Natural killer cell treated with Interleukin-12 subunit alpha and Interleukin-12 subunit beta and Interleukin-15 and Interleukin-18, amount 100 ng/mL, for 72 hours (primary cell): Measurements from ENCODE around the gene WDHD1. TPM values are rescaled to one million over a fixed set of nuclear protein-coding genes. Genes with fewer than 3 reads are reported as not detected.
"Not testable (repeated sequence)": the region's sequence is repeated elsewhere in the genome, so short reads cannot be mapped to it uniquely, and the experiment has no call there.

ENCODE experiments used
- ATAC-seq, 2 donors: fragments of 150-1000 bp; cut with Tn5 transposase in 1 of 2; sonication (Bioruptor Pico), chemical (Tn5 transposase) in 1 of 2; 2 replicates each; pipeline ENCODE4 v1.10.0; 2021
- DNase-seq: peaks from one replicate; pipeline ENCODE4 v3.0.0; 2022; ENCODE audit warnings: low spot score
- H3K27ac Mint-ChIP-seq, 2 donors: 1 replicate in 1 of 2; 2 replicates in 1 of 2; pipeline ENCODE4 v1.8.0; 2022; ENCODE audit warnings: mixed read lengths in 2 of 2, mild to moderate bottlenecking in 1 of 2, moderate library complexity in 1 of 2
- H3K27me3 Mint-ChIP-seq, 2 donors: 1 replicate in 1 of 2; 2 replicates in 1 of 2; pipeline ENCODE4 v1.8.0; 2022; ENCODE audit warnings: mixed read lengths in 2 of 2
- H3K36me3 Mint-ChIP-seq: one replicate; pipeline ENCODE4 v1.8.0; 2022; ENCODE audit warnings: mixed read lengths
- H3K4me1 Mint-ChIP-seq, 2 donors: 1 replicate in 1 of 2; 2 replicates in 1 of 2; pipeline ENCODE4 v1.8.0; 2022; ENCODE audit warnings: low read depth in 2 of 2, mixed read lengths in 2 of 2, mild to moderate bottlenecking in 1 of 2
- H3K4me3 Mint-ChIP-seq: one replicate; pipeline ENCODE4 v1.8.0; 2022; ENCODE audit warnings: mixed read lengths
- H3K9me3 Mint-ChIP-seq: 2 replicates; pipeline ENCODE4 v1.8.0; 2022; ENCODE audit warnings: mixed read lengths
- total RNA-seq, 2 donors: library from RNA; stranded (reverse); gene quantifications; one replicate each; pipeline ENCODE4 v1.2.3, GENCODE V29; 2022

The WDHD1 gene
- total RNA-seq, 2 donors from 2014 or later: 33.6 to 51.3 TPM

DNA sequence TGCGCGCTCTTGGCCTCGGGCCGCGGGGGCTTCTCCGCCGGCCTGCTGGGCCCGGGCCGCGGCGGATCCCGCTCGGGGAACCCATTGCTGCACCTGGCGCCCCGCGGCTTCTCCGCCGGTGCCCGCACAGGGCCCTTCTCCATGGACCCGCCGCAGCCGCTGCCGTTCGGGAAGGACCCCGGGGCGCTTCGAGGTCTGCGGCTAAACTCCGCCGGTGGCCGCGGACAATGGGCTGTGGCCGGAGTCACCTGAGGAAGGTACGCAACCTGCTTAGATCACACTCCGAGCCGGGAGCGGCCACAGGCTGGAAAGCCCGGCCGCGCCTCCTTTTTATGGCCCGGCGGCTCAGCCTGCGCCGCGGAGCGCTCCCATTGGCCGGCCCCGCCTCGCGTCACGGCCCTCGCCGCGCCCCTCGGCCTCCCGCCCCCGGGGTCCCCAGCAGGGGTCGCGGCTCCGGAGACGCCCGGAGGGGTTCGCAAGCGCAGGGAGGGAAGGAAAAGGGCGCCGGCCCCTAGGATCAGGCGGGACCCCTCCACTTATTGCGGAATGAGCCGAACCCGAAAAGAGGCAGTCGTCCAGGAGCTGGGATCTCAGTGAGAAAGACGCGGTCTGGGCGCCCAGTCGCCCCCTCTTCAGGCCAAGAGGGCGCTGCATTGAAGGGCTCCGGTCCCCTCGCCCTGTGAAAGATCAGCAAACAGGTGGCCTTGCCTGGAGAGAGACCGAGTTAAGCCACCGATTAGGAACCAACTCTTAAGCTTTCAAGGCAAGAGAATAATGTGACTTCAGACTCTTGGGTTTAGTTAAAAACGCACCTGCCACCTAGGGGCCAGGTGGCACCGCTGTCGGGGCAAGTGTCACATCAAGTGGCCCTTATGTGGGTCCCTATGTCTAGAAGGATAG is 124.1 kb downstream of the WDHD1 start, which contains the start of gene GCH1:
GCH1 (minus strand) TSS at position 306 of the 900 bp plus-strand sequence; CDS start at position 143, 163 bp downstream.
- peak within 1 kb of the TSS; percentile 89 for H3K4me3 Mint-ChIP-seq
- H3K9me3 Mint-ChIP-seq: no peaks in the 10 kb centered on the region
- peak; percentile 86 to 90 for ATAC-seq
- peaks cover 42 to 48% of the 10 kb centered on the region in 2 donors for H3K4me1 Mint-ChIP-seq
- peak; percentile 91 for DNase-seq
- peak within 1 kb of the TSS; percentile 82 to 99 for H3K27ac Mint-ChIP-seq
- peaks cover 8% of the 10 kb centered on the region for H3K36me3 Mint-ChIP-seq
- no peaks in the 10 kb centered on the region for H3K27me3 Mint-ChIP-seq

DNA sequence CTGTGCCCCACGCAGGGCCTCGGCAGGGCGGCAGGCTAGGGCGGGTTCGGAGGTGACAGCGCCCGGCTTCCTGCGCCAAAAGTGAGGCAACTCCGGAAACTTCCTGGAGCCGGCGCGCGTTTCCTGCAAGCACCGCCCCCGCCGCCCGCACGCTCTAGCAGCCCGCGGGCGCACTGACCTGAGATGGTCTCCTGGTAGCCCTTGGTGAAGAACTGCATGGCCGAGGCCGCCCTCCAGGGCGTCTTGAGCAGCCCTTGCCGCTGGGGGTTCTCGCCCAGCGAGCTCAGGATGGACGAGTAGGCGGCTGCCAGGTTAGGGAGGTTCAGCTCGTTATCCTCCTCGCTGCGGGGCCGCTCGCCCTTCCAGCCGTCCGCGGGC is 124.8 kb downstream of the WDHD1 start:
- DNase-seq (peak; percentile 97), ATAC-seq (peak; percentile 86 to 87)
- H3K27ac Mint-ChIP-seq: peak overlapping the region; percentile 82 to 99
- H3K4me1 Mint-ChIP-seq: peaks cover 41 to 47% of the 10 kb centered on the region in 2 donors
- peaks cover 8% of the 10 kb centered on the region for H3K36me3 Mint-ChIP-seq
- peak overlapping the region; percentile 89 for H3K4me3 Mint-ChIP-seq
- H3K27me3 Mint-ChIP-seq: no peaks in the 10 kb centered on the region
- no peaks in the 10 kb centered on the region for H3K9me3 Mint-ChIP-seq

DNA sequence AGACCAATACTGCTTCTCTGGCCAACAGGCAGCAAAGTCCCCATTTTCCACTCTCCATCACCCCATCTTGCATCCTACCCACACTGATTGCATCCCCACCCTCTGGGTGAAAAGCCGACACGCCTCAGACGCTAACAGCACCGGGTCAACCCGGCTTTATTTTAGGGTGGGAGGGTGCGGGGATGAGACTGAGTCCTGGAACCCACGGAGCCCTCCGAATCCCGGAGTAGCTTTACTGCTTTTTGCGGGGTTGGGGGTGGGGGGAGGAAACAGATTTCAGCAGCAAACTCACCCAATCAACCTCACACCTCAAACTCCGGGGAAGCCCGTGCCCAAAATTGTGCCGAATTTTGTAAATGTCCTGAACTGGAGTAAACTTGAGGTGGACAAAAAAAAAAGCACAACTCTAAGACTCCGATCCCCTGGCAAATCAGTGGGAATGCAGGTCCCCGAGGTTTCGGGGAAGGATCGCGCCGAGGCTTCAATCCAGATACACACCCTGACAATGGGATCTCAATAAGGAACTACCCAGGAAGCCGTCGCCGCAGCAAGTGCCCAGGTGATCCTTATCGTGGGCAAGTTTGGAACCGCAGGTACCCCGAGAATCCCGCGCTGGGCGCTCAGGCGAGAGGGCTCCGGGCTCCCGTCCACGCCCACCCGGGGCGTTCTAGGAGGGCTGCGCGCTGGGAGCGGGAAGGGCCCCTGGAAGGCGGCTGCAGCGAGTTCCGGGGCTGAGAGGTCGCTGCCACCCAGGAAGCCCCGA is 125.3 kb downstream of the WDHD1 start:
- Mint-ChIP-seq H3K36me3 (peaks cover 8% of the 10 kb centered on the region), H3K27ac (peak overlapping the region; percentile 82 to 99), H3K4me1 (peaks cover 35 to 41% of the 10 kb centered on the region in 2 donors), H3K27me3 (no peaks in the 10 kb centered on the region), H3K4me3 (peak overlapping the region; percentile 89), H3K9me3 (no peaks in the 10 kb centered on the region)
- no peak for ATAC-seq
- DNase-seq: no peak

DNA sequence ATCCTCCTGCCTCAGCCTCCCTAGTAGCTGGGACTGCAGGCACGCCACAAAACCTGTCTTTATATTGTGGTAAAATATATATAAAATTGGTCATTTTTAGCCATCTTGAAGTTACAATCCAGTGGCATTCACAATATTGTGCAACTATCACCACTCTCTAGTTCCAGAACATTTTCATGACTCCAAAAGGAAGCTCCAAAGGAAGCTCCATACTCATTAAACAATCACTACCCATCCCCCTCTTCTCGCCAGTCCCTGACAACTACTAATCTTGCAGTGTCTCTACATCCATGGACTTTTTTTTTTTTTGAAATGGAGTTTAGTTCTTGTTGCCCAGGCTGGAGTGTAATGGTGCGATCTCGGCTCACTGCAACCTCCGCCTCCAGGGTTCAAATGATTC is 127.3 kb downstream of the WDHD1 start:
- H3K4me3 Mint-ChIP-seq: peak overlapping the region; percentile 89
- no peaks in the 10 kb centered on the region for H3K9me3 Mint-ChIP-seq
- H3K36me3 Mint-ChIP-seq: peaks cover 8% of the 10 kb centered on the region
- peaks cover 39% of the 10 kb centered on the region in 2 donors for H3K4me1 Mint-ChIP-seq
- no peak for DNase-seq
- H3K27me3 Mint-ChIP-seq: no peaks in the 10 kb centered on the region
- H3K27ac Mint-ChIP-seq: peak overlapping the region; percentile 82 to 99
- no peak for ATAC-seq

DNA sequence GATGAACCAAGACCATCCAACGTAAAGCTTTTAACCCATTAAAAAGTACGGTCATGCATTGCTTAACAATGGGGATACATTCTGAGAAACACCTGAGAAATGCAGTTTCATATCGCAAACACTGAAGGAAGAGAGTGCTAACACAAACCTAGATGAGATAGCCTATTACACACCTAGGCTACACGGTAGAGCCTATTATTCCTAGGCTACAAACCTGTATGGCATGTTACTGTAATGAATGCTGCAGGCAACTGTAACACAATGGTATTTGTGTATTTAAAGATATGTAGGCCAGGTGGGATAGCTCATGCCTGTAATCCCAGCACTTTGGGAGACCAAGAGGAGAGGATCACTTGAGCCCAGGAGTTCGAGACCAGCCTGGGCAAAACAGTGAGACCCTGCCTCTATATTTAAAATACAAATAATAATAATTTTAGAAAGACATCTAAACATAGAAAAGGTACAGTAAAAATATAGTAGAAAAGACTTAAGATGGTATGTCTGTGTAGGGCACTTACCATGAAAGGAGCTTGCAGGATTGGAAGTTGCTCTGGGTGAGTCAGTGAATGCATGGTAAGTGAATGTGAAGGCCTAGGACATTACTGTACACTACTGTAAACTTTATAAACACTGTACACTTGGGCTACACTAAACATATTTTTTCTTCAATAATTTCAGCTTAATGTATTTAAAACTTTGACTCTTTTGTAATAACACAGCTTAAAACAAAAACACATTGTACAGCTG is 128.9 kb downstream of the WDHD1 start:
- not testable (repeated sequence) for DNase-seq, ATAC-seq, H3K9me3 Mint-ChIP-seq, H3K27me3 Mint-ChIP-seq, H3K36me3 Mint-ChIP-seq
- Mint-ChIP-seq H3K4me1 (peaks cover 47% of the 10 kb centered on the region in 2 donors), H3K27ac (peak overlapping the region in 1 of 2 donors; percentile 39), H3K4me3 (peak overlapping the region; percentile 18)

DNA sequence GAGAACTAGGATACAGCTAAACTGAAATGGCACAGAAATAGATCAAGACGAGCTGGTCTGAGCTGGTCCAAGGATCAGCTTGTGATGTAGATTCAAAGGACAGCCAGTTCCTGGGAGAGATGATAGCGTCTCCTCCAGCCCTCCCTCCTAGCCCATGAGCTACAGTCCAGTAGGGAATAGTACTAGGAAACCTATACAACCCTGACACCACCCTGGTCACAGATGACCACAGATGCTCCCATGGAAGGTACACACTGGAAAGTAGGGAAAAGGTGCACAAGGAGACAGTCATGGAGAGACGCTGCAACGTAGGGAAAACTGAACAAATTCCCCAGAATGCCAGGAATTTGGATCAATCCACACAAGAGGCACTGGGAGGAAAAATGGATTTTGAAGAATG is 131.2 kb downstream of the WDHD1 start:
- H3K4me1 Mint-ChIP-seq: peaks cover 54% of the 10 kb centered on the region in 2 donors
- no peaks in the 10 kb centered on the region for H3K27me3 Mint-ChIP-seq
- H3K9me3 Mint-ChIP-seq: no peaks in the 10 kb centered on the region
- peak overlapping the region in 1 of 2 donors; percentile 73 for H3K27ac Mint-ChIP-seq
- H3K36me3 Mint-ChIP-seq: peaks cover 5% of the 10 kb centered on the region
- DNase-seq: no peak
- H3K4me3 Mint-ChIP-seq: no peak overlapping the region
- ATAC-seq: no peak

DNA sequence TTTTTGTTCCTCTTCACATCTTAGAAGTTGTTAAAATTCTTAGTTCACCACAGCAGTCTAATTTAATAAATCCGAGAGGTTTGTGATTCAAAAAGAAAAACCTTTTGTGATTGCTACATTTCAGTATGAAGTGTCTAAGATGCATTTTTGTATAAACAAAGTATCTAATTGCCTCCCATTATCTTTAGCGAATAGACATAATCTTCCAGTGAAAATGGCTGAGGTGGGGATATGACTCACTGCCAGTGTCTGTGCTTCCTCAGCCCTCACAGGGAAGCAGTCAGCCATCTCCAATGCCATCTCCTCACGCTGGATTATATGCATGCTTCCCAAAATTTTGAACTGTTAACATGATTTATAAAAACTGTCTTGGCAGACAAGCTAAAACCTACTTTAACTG is 131.9 kb downstream of the WDHD1 start:
- peak overlapping the region in 1 of 2 donors; percentile 73 for H3K27ac Mint-ChIP-seq
- H3K4me1 Mint-ChIP-seq: peaks cover 53% of the 10 kb centered on the region in 2 donors
- ATAC-seq: no peak

DNA sequence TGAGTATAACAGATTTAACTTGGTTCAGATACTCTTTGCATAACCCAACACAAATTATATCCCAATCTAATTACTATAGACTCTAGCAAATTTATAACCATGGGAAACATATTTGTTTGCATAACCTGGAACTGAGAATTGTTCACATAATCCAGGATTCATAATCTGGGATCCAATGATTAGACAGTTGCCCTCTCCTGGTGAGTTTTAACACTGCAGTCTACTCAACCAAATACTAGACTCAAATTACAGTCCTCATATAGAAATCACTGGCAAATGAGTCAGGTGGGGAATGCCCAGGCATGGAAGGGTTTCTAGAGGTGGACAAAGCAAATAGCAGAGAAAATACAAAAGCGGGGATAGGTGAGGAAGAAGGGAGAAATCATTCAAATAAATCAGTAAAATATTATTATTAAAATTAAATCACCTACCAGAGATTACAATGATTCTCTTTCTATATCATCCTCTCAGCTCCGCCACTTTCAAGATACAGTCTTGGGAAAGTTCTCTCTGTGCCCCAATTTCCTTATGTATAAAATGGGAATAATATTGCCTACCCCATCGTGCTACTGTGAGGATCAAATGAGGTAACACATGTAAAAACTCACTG is 133.6 kb downstream of the WDHD1 start:
- Mint-ChIP-seq H3K36me3 (no peaks in the 10 kb centered on the region), H3K27me3 (no peaks in the 10 kb centered on the region), H3K4me3 (peak overlapping the region; percentile 16), H3K9me3 (no peaks in the 10 kb centered on the region), H3K4me1 (peaks cover 62% of the 10 kb centered on the region in 2 donors), H3K27ac (no peak overlapping the region)
- no peak for DNase-seq
- peak; percentile 59 to 84 for ATAC-seq

More for the DNA sequence above, 131.9 kb downstream of the WDHD1 start:
- no peaks in the 10 kb centered on the region for H3K36me3 Mint-ChIP-seq
- H3K4me3 Mint-ChIP-seq: peak overlapping the region; percentile 24
- no peaks in the 10 kb centered on the region for H3K27me3 Mint-ChIP-seq
- H3K9me3 Mint-ChIP-seq: no peaks in the 10 kb centered on the region
- no peak for DNase-seq

DNA sequence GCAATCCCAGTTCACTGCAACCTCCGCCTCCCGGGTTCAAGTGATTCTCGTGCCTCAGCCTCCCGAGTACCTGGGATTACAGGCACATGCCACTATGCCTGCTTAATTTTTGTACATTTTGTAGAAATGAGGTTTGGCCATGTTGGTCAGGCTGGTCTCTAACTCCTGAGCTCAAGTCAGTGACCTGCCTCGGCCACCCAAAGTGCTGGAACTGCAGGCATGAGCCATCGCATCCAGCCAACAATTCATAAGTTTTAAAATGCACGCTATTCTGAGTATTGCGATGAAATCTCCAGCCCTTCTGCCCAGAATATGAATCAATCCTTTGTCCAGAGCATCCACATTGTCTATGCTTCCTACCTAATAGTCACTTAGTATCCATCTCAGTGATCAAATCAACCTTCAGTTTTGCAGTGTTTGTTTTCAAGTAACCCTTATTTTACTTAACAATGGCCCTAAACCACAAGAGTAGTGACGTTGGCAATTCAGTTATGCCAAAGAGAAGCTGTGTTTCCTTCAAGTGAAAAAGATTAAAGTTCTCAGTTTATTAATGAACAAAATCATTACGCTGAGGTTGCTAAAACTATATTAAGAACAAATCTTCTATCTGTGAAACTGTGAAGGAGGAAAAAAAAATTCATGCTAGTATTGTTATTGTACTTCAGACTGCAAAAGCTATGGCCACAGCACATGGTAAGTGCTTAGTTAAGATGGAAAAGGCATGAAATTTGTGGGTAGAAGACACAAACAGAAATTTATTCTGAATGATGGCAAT is 135.2 kb downstream of the WDHD1 start:
- peak overlapping the region; percentile 40 for H3K4me3 Mint-ChIP-seq
- no peak for DNase-seq

DNA sequence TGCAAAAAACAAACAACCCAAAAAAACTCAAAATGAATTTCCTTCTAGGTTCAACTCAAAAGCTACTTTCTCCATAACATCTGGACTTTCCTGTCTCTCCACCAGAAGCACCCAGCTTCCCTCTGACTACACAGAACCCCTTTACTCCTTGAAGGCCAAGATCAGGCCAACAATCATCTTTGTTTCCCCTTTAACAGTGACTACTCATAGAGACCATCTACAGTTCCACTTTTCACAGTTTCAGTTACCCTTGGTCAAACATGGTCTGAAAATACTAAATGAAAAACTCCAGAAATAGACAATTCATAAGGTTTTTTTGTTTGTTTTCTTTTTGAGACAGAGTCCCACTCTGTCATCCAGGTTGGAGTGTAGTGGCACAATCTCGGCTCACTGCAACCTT is 136.1 kb downstream of the WDHD1 start:
- H3K36me3 Mint-ChIP-seq: no peaks in the 10 kb centered on the region
- DNase-seq (no peak), ATAC-seq (no peak)
- H3K27ac Mint-ChIP-seq: peak overlapping the region in 1 of 2 donors; percentile 19
- peaks cover 58 to 59% of the 10 kb centered on the region in 2 donors for H3K4me1 Mint-ChIP-seq
- no peaks in the 10 kb centered on the region for H3K9me3 Mint-ChIP-seq
- no peaks in the 10 kb centered on the region for H3K27me3 Mint-ChIP-seq
- H3K4me3 Mint-ChIP-seq: peak overlapping the region; percentile 36

More for the DNA sequence above, 135.2 kb downstream of the WDHD1 start:
- Mint-ChIP-seq H3K27ac (no peak overlapping the region), H3K36me3 (no peaks in the 10 kb centered on the region), H3K27me3 (no peaks in the 10 kb centered on the region), H3K9me3 (no peaks in the 10 kb centered on the region), H3K4me1 (peaks cover 60 to 61% of the 10 kb centered on the region in 2 donors)
- no peak for ATAC-seq

DNA sequence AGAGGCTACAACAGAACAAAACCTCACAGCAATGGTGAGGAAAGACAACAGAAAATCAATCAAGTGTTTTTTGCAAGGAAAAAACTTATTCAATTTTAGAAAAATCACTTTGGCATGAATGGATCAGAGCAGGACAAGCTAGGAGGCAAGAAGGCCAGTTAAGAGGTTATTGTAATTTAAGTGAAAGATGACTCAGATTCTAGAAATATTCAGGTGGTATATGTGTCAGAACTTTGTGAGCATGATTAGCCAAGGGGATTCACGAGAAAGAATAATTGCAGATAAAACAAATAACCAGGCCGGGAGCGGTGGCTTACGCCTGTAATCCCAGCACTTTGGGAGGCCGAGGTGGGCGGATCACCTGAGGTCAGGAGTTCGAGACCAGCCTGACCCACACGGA is 137.0 kb downstream of the WDHD1 start:
- ATAC-seq: peak in 1 of 2 donors; percentile 58
- peak overlapping the region; percentile 24 to 49 for H3K27ac Mint-ChIP-seq

More for the DNA sequence above, 137.0 kb downstream of the WDHD1 start:
- Mint-ChIP-seq H3K27me3 (no peaks in the 10 kb centered on the region), H3K4me3 (peak overlapping the region; percentile 9), H3K9me3 (no peaks in the 10 kb centered on the region), H3K36me3 (no peaks in the 10 kb centered on the region), H3K4me1 (peaks cover 54 to 55% of the 10 kb centered on the region in 2 donors)
- DNase-seq: no peak
